GM21723 (cell line): ENCODE measurements around the gene AKT3.

Experiments
- ATAC-seq: cut with Tn5 transposase; IDR thresholded peaks from one replicate; pipeline ENCODE4 v1.9.1; 2021; ENCODE audit warnings: mild to moderate bottlenecking, moderate library complexity; ENCODE audit not compliant: unreplicated experiment

Gene AKT3

DNA sequence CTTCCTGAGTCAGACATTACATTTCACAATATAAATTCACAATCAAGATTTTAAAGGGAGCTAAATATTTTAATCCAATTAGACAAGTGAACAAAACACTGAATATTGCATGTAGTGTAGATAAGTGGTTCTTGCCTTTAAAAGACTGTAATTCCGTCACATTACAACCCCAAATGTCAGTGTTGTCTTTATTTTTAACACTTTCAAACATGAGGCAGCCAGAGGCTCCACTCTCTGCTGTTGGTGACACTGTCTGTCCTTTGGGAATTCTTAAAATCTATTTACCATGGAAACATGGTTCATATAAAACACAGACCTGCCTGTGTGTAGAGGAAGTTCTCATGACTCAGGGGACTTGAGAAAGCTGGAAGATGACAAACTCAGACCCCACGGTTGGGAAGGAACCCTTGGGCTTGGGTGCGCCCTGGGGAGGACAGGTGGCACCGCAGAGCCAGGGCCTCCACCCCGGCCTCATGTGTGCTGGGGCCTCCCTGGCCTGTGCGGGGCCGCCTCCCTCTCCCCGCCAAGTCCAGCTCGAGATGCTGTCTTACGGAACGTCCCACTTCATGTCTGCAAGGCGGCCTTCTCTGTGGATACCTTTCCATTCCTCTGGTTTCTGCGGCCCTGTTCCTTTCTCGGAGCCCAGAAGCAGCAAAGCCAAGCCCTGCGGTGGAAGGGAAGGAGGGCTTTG, 355.2 kb downstream of the AKT3 start:
- ATAC-seq = no peak

DNA sequence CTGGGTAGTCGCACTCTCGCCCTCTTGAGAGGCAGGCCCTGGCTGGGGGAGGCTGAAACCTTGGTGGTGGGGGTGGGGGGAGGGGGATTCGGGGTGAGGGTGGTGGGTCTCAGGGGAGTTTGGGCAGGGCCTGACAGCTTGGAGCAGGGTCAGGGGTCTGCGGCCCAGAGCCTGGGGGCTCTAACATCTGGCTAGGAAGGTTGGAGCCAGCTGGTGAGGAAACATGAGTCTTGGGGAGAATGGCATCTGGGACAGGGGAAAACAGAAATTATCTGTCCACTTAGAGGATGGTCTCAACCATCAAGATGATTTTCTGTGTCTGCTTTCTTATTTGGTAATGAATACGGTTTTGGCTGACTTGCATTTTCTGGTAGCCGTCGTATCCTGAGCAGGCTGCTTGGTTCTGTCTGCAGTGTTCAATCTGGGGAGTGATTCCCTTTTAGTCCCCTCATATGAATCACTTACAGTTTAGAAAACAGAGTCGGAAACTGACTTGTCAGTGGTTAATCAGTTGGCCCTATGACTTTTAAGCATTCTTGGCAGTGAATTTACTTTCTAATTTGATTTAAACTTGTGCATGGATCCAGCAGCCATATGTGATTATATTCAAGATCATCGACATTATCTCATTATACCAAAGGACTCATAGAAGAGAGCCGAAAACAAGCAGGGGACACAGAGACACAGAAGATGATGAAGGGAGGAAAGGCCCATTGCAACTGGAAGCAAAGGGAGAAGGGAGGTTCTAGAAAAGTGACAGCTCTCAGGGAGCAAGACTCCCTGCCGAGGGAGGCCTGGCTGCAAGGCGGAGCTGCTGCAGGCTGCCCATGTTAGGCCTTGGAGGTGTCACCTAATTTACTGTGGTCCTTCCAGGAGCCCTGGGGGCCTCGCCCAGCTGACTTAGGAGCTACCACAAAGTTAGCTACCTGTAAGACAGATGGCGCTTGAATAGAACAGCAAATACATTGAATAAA, 356.6 kb downstream of the AKT3 start:
- ATAC-seq = no peak

DNA sequence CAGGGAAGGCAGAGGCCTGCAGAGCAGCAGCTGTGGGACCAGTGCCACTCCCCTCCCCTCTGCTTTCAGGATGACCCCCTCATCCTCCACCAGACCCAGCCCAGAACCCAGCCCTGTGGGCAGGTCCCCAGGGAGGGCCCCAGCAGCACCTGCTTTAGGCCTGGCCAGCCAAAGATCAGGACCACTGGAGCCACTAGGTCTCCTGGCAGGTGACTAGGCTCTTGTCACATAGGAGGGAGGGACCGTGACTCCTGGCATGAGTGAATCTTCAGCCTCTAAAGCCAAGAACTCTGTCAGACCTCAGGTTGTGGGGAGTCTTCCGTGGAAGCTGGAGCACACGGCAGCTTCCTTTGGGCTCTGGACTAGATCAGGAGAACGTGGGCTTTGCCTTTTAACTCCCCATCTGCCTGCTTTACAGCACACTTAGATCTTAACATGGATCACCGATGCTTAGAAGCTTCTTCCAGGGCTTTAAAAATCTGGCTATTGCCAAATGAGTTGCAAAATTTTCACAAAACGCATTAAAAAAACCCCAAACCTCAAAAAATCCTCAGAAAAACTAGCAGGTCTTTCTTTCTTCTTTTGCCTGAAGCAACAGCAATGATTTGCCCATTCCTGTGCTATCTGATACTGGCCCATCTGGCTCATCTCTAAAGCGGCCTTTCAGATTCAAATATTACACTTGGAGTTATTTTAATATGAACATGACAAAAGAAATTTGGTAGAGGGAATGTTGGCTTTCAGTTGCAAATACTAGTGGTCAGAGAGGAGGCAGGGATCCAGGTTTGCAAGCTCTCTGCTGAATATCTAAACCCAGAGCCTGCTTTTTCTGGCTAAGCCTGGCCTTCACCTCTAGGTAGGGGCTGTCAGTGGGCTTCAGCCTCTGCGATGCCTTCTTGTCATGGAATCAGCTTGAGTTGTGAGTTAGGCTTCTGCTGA, 359.0 kb downstream of the AKT3 start:
- ATAC-seq = no peak

DNA sequence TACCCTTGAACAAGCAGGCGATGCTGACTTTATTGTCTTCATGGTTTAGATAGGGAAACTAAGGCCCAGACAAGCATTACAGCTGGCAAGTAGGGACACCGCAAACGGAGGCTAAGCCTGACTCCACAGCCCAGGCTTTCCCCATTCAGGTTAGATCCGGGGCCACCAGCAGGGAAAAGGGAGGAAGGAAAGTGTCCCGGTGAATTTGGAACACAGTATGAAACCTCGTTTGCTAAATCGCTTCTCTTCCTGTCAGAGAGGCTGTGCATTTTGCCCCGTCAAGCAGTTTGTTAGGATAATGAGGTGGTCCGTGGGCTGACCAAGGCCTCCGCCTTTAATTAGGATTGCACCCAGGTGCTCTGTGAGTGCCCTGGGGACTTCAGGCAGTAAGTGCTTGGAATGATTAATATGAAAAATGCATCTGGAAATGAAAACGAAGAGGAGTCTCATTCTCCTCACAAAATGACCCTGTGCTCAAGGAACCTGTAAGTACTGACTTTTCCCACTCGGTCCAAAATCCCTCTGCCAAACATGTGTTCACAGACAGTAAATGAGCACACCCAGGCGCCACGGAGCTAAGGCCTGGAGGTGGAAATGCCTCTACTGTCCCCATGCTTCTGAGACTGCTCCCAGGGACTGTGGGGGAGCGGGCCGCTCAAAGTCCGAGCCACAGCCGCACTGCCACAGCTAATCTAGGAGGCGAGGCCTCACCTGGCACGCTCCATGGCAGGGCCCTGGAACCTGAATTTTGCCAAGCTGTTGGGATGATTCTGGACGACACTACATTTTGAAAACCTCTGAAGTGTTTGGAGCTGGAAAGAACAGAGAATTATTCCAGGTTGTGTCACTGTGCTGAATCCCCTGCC, 360.1 kb downstream of the AKT3 start:
- ATAC-seq = no peak

- ATAC-seq = no peak
These were observed 360.9 kb downstream of the AKT3 start for GRCh38 chr1:243489158-243489527.

DNA sequence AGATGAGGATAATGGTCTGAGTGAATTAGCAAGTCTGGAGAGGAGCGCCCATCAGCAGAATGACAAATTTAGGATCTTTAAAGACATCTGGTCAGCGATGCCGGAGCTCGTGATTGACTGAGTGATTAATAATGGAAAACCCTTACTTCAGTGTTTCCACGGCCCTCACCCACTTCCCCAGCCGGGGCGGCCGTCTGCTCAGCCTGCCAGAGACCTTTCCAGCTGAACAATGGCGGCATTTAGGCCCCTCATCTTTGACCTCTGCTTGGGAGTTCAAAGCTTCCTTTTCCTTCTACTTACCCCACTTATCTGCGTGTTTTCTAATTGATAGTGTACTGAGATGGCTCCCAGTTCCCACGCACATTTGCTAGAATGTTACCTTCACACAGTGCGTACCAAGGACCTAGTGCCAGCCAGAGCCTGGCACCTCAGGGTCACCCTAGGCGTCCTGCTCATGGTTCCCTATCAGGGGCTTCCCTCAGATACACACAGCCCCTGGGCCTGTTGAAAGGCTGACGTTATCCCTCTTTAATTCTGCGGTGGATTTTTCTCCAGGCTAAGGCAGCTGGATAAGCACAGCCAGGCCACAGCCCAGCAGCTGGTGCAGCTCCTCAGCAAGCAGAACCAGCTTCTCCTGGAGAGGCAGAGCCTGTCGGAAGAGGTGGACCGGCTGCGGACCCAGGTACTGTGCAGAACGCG, 361.4 kb downstream of the AKT3 start:
- no peak for ATAC-seq

- no peak for ATAC-seq
These were observed 362.3 kb downstream of the AKT3 start for GRCh38 chr1:243487649-243488227.

DNA sequence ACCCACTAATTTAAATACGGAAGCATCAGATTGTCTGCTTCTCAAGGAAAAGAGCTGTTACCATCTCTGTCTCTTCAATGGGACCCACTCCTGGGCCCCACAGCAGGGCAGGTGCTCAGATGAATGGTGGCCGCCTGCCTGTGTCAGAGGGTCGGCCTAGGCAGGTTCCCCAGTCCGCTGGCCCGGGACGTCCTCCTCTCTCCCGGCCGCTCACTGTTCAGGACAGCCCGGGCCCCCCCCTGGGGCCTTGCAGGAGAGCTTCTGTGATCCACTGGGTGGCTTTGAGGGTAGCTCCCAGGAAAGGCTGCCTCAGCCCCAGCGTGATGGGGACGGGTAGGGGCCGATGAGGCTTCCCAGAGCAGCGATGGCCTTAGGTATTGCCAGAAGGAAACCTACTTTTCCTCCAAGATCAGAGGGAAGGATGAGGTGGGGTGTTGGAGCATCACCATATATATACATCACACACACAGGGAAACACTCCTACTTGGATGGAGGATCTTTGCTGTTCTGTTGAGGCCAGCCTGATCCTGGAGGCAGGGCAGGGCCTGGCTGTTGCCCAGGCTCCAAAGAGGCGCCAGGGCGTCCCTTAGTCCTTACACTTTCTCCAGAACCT, 362.9 kb downstream of the AKT3 start:
- ATAC-seq = no peak

DNA sequence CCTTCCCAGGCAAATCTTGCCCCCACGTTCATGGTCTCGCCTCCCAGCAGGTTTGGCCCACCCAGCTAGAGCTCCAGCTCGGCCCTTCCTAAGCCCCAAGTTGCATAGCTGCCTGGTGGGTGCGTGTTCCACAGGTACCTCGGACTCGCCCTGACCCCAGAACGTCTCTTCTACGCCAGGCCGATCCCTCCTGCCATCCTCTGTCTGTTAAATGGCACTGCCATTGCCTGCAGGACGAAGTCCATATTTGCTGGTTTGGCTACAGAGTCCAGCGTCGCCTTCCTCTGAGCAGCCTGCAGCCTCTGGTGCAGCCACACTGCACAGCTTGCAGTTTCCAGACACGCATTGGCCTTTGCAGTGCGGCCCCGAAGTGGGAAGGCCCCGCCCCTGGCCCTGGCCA, 366.1 kb downstream of the AKT3 start:
- ATAC-seq = no peak

DNA sequence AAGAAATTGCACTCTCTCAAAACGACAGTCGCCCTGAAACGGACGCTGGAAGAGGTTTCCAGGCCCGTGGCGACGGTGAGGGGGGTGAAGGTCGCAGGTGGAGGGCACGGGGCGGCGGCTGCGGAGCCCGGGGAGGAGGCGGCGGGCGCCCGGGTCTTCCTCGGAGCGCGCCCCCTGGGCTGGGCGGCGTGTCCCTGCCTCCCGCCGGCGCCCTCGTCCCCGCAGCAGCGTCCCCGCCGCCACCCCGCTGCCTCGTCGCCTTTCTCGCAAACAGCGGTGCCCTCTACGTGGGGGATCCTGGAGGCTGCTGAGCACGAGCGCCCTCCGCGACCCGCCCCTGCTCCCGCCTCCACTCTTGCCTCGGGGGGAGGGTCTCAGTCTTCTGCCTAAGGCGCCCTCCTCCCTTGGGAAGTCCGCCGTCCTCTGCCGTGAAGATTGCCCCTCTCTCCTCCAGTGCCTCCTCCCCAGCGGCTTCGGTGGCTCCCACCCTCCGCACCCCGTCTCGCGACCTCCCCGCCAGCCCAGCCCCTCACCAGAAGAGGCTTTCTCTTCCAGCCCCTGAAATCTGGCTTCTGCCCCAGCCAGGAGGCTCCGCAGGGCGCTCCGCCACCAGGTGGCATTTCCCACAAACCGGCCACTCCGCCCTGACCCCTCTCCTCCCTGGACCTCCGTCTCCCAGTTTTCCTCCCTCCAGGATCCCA, 366.8 kb downstream of the AKT3 start:
- ATAC-seq = no peak

DNA sequence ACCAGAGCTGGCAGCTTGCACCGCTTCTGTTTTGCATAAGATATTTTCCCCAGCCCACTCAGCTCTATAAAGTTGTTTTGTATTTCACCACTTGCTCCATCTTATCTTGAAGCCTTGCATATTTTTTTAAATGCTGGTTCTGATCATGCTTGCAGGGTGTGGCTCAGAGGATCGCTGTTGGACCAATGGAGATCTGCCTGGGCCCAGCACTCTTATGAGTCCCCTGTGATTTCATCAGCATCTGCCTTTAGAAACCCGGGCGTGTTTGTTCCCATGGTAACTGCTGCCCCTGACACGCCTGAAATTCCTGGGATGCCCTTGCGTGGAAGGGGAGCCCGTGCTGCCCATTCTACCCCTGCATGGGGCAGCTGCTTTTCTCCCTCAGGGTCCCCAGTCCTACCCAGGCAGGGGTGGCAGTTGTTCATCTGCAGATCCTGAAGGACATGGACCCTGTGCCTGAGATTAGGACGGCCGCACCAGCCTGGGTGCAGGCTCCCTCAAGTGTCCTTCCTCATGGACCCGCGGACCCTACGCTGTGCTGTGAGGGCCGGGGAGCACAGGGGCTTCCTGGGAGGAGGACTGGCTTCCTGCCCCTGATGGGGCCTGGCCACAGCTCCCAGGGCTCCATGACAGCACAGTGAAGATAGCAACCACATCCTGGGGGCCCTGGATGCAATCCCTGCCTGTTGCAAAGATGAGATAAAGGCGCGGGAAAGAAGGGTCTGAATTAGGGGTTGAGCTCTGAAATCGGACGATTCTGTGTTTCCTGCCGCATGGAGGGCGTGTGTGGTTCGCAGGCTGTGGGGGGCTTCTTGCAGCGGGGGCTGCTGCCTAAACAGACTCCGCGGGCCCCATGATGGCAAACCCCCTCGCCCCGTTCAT, 367.7 kb downstream of the AKT3 start:
- ATAC-seq = no peak

- ATAC-seq = no peak
These were observed 368.9 kb downstream of the AKT3 start for GRCh38 chr1:243481101-243481500.

DNA sequence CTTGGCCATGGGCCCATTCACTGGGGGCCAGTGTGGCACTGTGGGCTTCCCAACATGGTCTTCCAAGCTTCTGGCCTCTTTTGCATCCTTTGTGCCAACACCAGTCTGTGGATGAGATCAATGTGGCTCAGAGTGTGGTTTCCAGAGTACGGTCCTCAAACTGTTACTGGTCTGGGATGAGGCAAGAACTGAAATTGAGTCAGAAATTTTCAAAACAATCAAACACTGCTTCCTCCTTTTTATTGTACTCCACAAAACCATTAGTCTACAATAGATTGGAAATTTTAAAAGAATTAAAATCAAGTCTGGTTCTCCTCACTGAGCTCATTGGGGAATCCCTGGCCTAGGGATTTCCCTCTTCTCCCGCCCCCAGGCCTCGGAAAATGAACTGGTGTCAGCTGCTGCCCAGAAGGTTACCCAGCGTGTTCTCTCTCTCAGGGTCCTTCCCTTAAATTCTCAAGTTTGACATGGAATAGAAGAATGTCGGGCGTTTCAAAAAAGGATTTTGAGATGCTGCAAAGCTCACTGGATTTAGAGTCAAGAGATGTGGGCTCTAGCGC, 372.2 kb downstream of the AKT3 start:
- ATAC-seq = no peak

DNA sequence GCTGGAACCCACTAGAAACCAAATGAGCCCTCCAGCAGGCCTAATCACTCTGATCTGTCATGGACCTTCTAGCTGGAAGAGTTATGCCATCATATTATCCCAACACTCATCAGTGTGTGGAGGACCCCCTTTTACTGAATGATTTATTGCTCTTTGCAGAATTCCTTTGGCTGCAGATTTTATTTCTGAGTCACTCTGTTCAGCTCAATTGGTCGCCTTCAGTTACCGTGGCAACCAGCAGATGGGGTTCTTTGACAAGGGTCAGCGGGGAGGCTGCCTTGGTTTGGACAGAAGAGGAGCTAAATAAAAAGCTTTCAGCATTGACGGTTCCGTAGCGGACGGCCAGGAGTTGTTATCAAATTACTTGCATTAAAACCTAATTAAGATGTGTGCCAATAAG, 374.1 kb downstream of the AKT3 start:
- no peak for ATAC-seq

DNA sequence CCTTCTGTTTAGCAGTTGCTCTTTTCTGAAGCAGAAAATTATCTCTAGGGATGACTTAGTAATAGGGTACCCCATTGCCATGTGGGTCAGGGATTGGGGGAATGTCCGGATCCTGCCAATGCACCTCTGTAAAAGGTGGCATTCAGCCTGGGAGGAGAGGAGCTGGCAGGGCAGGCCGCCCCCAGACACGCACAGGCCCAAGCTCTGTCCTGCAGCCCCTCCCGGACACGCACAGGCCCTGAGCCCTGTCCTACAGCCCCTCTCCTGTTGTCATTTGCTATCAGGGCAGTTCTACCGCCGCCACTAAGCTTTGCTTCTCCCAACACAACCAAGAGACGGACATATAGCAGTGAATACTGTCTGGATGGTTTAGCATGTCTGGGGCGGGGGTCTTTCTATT, 375.1 kb downstream of the AKT3 start:
- no peak for ATAC-seq

DNA sequence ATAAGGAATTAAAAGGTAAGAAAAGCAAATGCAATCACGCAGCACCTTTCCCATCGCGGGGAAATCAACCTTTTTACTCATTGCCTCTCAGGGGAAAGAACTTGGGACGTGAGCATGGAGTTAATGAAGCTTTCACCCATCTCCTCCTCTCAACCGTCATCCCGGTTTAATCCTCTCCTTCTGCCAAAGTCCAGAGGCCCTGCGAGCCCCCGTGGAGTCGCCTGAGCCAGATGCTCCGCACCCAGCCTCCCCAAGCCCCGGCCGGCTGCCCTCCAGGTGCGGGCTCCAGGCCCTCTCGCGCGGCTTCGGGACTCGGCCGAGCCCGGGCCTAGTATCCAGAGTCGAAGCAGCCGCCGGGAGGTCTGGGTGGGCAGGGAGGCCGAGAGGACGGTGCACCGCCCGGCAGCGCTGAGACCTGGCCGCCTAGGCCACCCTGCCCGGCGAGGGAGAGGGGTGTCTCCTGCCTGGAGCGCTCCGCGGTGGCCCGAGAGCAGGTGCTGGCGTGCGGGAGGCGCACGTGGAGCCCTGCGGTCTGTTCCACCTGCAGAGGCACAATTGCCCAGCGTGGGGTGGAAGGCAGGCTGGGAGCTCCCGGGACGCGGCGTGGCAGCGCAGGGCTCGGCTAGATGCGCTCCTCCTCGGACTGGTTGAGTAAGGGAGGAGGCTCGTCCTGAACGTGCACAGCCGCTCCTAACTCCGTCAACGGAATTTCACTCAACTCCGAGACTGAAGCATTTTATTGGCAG, 375.7 kb downstream of the AKT3 start:
- no peak for ATAC-seq
